Fibroblast of lung (primary cell): Measurements from ENCODE around the gene FXYD4.

Experiments used
- CTCF ChIP-seq, 2 donors: IDR thresholded peaks in 1 of 2; conservative IDR thresholded peaks in 1 of 2; 1 replicate in 1 of 2; 2 replicates in 1 of 2; pipeline ENCODE4 v1.5.1; 2011 to 2012; ENCODE audit warnings: low read length in 2 of 2, control low read depth in 1 of 2, inconsistent platforms in 1 of 2, low read depth in 1 of 2, mild to moderate bottlenecking in 1 of 2
- EZH2 ChIP-seq: IDR thresholded peaks from 2 replicates; pipeline ENCODE4 v1.5.1; 2012; ENCODE audit warnings: low read length, control low read depth, mild to moderate bottlenecking; ENCODE audit errors: missing control alignments

GRCh38 chr10:43344051-43344450 lies 27.4 kb upstream of the FXYD4 start:
- TF ChIP-seq EZH2 (no peak), CTCF (conservative IDR thresholded peaks at IDR 0.05 in 1 of 2, IDR thresholded peaks at IDR 0.05 in 1 of 2; ENCODE audit: low read depth in 1 of 2, low read length in 2 of 2) (no peak)
